HG02973 (cell line): ENCODE measurements around the gene FAM3D.
A peak's percentile ranks its signal among the peaks of the same experiment; 100 is the strongest.

Source experiments
- ATAC-seq: cut with Tn5 transposase; IDR thresholded peaks from one replicate; pipeline ENCODE4 v1.9.1; 2021; ENCODE audit warnings: moderate library complexity; ENCODE audit not compliant: unreplicated experiment

The FAM3D gene

GRCh38 chr3:58657036-58657520 lies 9.5 kb downstream of the FAM3D start:
- no peak for ATAC-seq

GRCh38 chr3:58656631-58657030 lies 9.9 kb downstream of the FAM3D start:
- no peak for ATAC-seq

DNA sequence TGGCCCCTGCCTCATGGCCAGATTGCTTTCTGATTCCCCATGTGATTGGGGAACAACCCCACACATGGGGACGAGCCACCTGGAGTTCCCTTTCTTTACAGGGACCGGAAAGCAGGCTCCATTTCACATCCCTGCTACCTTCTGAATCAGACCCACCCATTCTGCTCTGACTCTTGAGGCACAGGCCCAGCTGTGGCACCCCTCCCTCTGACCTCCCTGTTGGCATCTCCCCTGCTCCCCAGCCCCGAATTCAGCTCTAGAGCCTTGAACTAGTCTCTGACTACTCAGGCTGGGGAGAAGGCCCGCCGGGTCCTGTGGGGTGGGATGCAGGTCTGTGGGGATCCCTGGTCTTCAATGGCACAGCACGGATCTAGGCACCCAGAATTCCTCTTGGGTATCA lies 12.1 kb downstream of the FAM3D start:
- ATAC-seq = no peak

DNA sequence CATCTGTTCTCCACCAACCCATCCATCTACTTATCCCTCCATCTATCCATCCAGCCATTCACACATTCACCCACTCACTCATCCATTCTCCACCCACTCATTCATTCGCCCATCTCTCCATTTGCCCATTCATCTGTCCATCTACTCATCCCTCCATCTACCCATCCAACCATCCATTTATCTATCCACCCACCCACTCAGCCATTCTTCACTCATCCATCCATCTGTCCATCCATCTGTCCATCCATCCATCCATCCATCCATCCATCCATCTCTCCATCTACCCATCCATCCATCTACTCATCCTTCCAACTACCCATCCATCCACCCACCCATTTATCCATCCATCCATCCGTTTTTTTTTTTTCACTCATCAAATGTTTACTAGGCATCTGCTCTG lies 13.9 kb downstream of the FAM3D start:
- ATAC-seq = no peak

GRCh38 chr3:58651276-58651675 lies 15.3 kb downstream of the FAM3D start:
- ATAC-seq = no peak

- ATAC-seq = no peak
These were observed 19.0 kb downstream of the FAM3D start for GRCh38 chr3:58647381-58648141.

DNA sequence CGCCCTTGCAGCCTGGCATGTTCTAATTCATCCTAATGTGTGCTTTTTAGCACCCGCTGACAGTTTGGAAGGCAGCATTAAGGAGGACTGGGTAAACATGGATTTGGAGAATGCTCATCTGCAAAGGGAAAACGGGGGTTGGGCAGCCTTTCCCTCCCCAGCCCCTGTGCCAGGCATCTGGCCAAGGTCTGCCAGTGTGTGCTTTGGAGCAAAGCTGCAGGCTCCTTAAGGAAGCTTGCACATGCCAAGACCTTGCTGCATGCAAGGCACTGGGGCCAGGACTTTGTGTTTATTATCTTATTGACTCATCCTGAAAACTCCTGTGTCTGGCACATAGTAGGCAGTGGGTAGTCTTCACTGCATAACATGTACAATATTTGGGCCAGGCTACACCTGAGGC lies 20.1 kb downstream of the FAM3D start:
- no peak for ATAC-seq

GRCh38 chr3:58645726-58646125 lies 20.8 kb downstream of the FAM3D start:
- ATAC-seq = no peak

DNA sequence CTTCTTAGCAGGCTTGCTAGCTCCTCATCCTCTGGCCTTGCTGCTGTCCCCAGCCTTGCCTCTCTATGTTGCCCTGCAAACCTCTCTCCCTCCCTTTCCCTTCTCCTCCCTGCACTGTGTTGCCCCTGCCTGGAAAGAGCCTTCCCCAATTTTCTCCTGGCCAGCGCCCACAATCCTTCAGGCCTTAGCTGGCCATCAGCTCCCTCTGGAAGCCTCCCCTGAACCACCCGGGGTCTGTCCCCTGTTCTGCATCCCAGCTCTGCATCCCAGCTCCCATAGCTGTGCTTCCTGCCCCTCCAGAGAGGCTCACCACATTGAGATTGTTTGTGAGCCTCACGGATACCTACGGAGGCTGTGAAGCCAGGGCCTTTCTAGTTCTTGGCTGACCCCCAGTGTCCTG lies 23.7 kb downstream of the FAM3D start:
- no peak for ATAC-seq

- peak; percentile 89 for ATAC-seq
These were observed 25.7 kb downstream of the FAM3D start for GRCh38 chr3:58640700-58641372.

DNA sequence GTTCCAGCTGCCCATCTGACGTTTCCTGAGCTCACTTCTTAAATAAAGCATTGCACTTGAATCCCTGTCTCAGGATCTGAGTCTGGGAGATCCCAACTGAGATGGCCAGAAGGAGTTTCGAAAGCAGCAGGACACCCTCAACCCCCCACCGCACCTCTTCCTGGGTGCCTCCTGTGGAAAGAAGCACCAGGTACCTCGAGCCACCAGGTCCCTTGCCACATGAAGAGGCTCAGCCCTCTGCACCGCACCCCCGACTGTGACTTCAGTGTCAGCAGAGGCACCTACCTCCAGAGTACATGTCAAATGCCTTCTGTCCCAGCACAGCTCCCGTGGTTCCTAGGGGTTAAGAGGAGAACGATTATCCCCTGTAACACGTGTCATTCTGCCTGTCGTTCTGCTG lies 26.7 kb downstream of the FAM3D start:
- no peak for ATAC-seq

- ATAC-seq = no peak
These were observed 27.6 kb downstream of the FAM3D start for GRCh38 chr3:58639001-58639400.

GRCh38 chr3:58638591-58638990 lies 28.0 kb downstream of the FAM3D start:
- no peak for ATAC-seq

DNA sequence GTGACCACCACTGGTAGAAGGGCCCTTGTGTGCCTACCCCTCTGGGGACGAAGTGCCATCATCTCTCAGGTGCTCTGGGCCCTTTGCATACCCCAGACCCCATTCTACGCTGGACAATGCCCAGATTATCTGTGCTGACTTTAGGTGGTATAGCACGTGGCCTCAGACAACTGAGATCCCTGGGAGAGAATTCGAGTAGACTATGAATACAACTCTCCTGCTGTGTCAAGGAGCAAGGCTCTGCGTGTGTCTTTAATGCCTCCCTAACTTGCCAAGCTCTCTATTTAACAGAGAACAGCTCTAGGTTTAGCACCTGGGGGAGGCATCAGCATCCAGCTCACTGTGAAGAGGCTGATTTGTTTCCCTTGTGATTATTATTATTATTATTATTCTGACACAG lies 29.1 kb downstream of the FAM3D start:
- no peak for ATAC-seq

- ATAC-seq = no peak
These were observed 30.9 kb downstream of the FAM3D start for GRCh38 chr3:58635371-58636285.

GRCh38 chr3:58633157-58633865 lies 33.3 kb downstream of the FAM3D start:
- no peak for ATAC-seq

GRCh38 chr3:58631742-58632141 lies 34.8 kb downstream of the FAM3D start:
- no peak for ATAC-seq

DNA sequence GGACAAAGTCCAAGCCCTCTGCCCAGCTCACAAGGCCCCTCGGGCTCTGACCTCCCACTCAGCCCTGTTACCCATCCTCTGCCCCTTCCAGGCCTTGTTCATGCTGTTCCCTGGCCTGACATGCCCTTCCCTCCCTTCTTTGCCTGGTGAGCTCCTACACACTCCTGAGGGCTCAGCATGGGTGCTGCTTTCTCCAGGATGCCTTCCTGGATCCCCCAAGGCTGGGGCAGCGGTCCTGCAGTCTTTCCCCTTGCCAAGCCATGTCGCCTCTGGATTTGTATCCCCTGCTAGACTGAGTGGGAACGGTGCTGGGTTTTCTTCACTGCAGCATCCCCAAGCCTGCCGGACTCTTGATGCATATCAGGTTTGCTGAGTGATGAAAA lies 35.9 kb downstream of the FAM3D start:
- ATAC-seq = no peak

- ATAC-seq = no peak
These were observed 36.4 kb downstream of the FAM3D start for GRCh38 chr3:58630076-58630709.

DNA sequence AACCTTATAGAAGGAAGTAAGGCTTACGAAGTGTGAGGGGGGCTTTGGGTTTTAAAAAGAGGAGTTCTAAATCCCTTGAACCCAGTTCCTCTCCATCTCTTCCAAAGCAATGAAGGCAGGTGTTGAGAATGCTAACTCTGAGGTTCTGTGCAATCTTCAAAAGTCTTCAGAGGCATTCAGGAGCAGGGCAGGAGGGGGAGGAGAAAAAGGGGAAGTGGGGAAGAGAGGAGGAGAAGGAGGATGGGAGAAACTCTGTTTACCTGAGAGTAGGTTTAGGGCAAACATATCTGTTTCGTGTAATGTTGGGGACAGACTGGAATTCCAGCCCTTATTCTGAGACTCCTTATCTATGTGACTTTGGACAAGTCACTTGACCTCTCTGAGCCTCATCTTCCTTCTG lies 36.9 kb downstream of the FAM3D start:
- ATAC-seq = no peak
